ENCODE measurements around the gene TMEM109.

Gene TMEM109

GRCh38 chr11:60951904-60952741 lies 38.2 kb downstream of the TMEM109 start, which contains the start of gene SLC15A3:
Gene SLC15A3 (minus strand): TSS chr11:60952176. CDS start chr11:60951551, 625 bp downstream.
- Histone ChIP-seq H3K79me2 (no peaks in the 10 kb centered on the region), H3K9me3 (ENCODE audit: control insufficient read depth, low read length) (no peaks in the 10 kb centered on the region), H2AFZ (peak within 1 kb of the TSS; percentile 42), H3K4me2 (ENCODE audit: low read length) (peak within 1 kb of the TSS; percentile 44), H3K27ac (peak within 1 kb of the TSS; percentile 56), H3K27me3 (ENCODE audit: control insufficient read depth, insufficient read depth, low read length) (no peaks in the 10 kb centered on the region), H3K4me3 (ENCODE audit: low read depth, low read length) (peak within 1 kb of the TSS; percentile 34), H3K4me1 (no peaks in the 10 kb centered on the region), H3K9ac (no peak within 1 kb of the TSS), H3K36me3 (ENCODE audit: control insufficient read depth, insufficient read depth, low read length) (no peaks in the 10 kb centered on the region)
- no peak for TF ChIP-seq CTCF (IDR thresholded peaks at IDR 0.05)

- no peak overlapping the region for H3K9ac ChIP-seq
- H3K27ac ChIP-seq = peak overlapping the region; percentile 56
- no peaks in the 10 kb centered on the region for H3K36me3 ChIP-seq (ENCODE audit: control insufficient read depth, insufficient read depth, low read length)
- no peak overlapping the region for H3K4me3 ChIP-seq (ENCODE audit: low read depth, low read length)
- TF ChIP-seq CTCF (IDR thresholded peaks at IDR 0.05) = no peak
- H3K4me1 ChIP-seq = no peaks in the 10 kb centered on the region
- no peaks in the 10 kb centered on the region for H3K79me2 ChIP-seq
- H3K9me3 ChIP-seq (ENCODE audit: control insufficient read depth, low read length) = no peaks in the 10 kb centered on the region
- no peaks in the 10 kb centered on the region for H3K27me3 ChIP-seq (ENCODE audit: control insufficient read depth, insufficient read depth, low read length)
- H2AFZ ChIP-seq = no peak overlapping the region
- H3K4me2 ChIP-seq (ENCODE audit: low read length) = no peak overlapping the region
These were observed 38.8 kb downstream of the TMEM109 start for GRCh38 chr11:60952742-60953170.

GRCh38 chr11:60953781-60954180 lies 39.8 kb downstream of the TMEM109 start:
- Histone ChIP-seq H3K27me3 (ENCODE audit: control insufficient read depth, insufficient read depth, low read length) (no peaks in the 10 kb centered on the region), H2AFZ (no peak overlapping the region), H3K36me3 (ENCODE audit: control insufficient read depth, insufficient read depth, low read length) (no peaks in the 10 kb centered on the region), H3K4me3 (ENCODE audit: low read depth, low read length) (no peak overlapping the region), H3K9ac (no peak overlapping the region), H3K4me1 (no peaks in the 10 kb centered on the region), H3K9me3 (ENCODE audit: control insufficient read depth, low read length) (no peaks in the 10 kb centered on the region), H3K27ac (no peak overlapping the region), H3K4me2 (ENCODE audit: low read length) (no peak overlapping the region), H3K79me2 (no peaks in the 10 kb centered on the region)
- TF ChIP-seq CTCF (IDR thresholded peaks at IDR 0.05) = no peak

GRCh38 chr11:60954421-60954820 lies 40.5 kb downstream of the TMEM109 start:
- Histone ChIP-seq H3K4me2 (ENCODE audit: low read length) (no peak overlapping the region), H2AFZ (no peak overlapping the region), H3K4me1 (no peaks in the 10 kb centered on the region), H3K4me3 (ENCODE audit: low read depth, low read length) (no peak overlapping the region), H3K27ac (no peak overlapping the region), H3K9ac (no peak overlapping the region), H3K79me2 (no peaks in the 10 kb centered on the region), H3K27me3 (ENCODE audit: control insufficient read depth, insufficient read depth, low read length) (no peaks in the 10 kb centered on the region), H3K36me3 (ENCODE audit: control insufficient read depth, insufficient read depth, low read length) (no peaks in the 10 kb centered on the region), H3K9me3 (ENCODE audit: control insufficient read depth, low read length) (no peaks in the 10 kb centered on the region)
- TF ChIP-seq CTCF (IDR thresholded peaks at IDR 0.05) = no peak

- Histone ChIP-seq H3K27me3 (ENCODE audit: control insufficient read depth, insufficient read depth, low read length) (no peaks in the 10 kb centered on the region), H3K4me3 (ENCODE audit: low read depth, low read length) (no peak overlapping the region), H3K9me3 (ENCODE audit: control insufficient read depth, low read length) (no peaks in the 10 kb centered on the region)
These were observed 41.6 kb downstream of the TMEM109 start for GRCh38 chr11:60955571-60955970.

More at GRCh38 chr11:60955571-60955970, 41.6 kb downstream of the TMEM109 start:
- H3K36me3 ChIP-seq (ENCODE audit: control insufficient read depth, insufficient read depth, low read length) = no peaks in the 10 kb centered on the region
- no peak overlapping the region for H2AFZ ChIP-seq
- H3K79me2 ChIP-seq = no peaks in the 10 kb centered on the region
- H3K4me2 ChIP-seq (ENCODE audit: low read length) = no peak overlapping the region
- H3K4me1 ChIP-seq = no peaks in the 10 kb centered on the region
- H3K27ac ChIP-seq = no peak overlapping the region
- H3K9ac ChIP-seq = no peak overlapping the region
- TF ChIP-seq CTCF (IDR thresholded peaks at IDR 0.05) = no peak

Measured in parathyroid adenoma (tissue), 2 donors.